Central memory CD8-positive, alpha-beta T cell (primary cell): ENCODE results near the gene MLC1.

Experiments used
- ATAC-seq: fragments of 150-1000 bp; cut with Tn5 transposase; replicated peaks from 2 replicates; pipeline ENCODE4 v1.10.0; 2022; ENCODE audit warnings: mild to moderate bottlenecking, moderate FRiP score, moderate number of reproducible peaks; ENCODE audit not compliant: poor library complexity, severe bottlenecking; ENCODE audit errors: extremely low read depth
- DNase-seq, 2 donors: peaks; one replicate each; pipeline ENCODE4 v3.0.0; 2021; ENCODE audit warnings: low spot score in 2 of 2
- H3K27ac Mint-ChIP-seq: one replicate; pipeline ENCODE4 v1.8.0; 2022; ENCODE audit warnings: low read depth, mild to moderate bottlenecking, moderate library complexity, mixed read lengths
- H3K27me3 Mint-ChIP-seq: one replicate; pipeline ENCODE4 v1.8.0; 2022; ENCODE audit warnings: mixed read lengths
- H3K36me3 Mint-ChIP-seq: one replicate; pipeline ENCODE4 v1.8.0; 2022; ENCODE audit warnings: mild to moderate bottlenecking, moderate library complexity, mixed read lengths; ENCODE audit not compliant: insufficient read depth
- H3K4me1 Mint-ChIP-seq: one replicate; pipeline ENCODE4 v1.8.0; 2022; ENCODE audit warnings: mixed read lengths
- H3K4me3 Mint-ChIP-seq: one replicate; pipeline ENCODE4 v1.8.0; 2022; ENCODE audit warnings: mild to moderate bottlenecking, moderate library complexity, mixed read lengths
- H3K9me3 Mint-ChIP-seq: one replicate; pipeline ENCODE4 v1.8.0; 2022; ENCODE audit warnings: mixed read lengths

The MLC1 gene

GRCh38 chr22:50081426-50082196, 3.6 kb downstream of the MLC1 start:
- Mint-ChIP-seq H3K27ac (no peak overlapping the region), H3K36me3 (peaks cover 1% of the 10 kb centered on the region), H3K4me3 (peak overlapping the region; percentile 30), H3K27me3 (peaks cover 16% of the 10 kb centered on the region), H3K4me1 (no peaks in the 10 kb centered on the region), H3K9me3 (no peaks in the 10 kb centered on the region)
- DNase-seq, result no peak
- no peak for ATAC-seq

- Mint-ChIP-seq H3K4me1 (no peaks in the 10 kb centered on the region), H3K9me3 (no peaks in the 10 kb centered on the region), H3K27me3 (peaks cover 16% of the 10 kb centered on the region), H3K27ac (no peak overlapping the region), H3K4me3 (no peak overlapping the region), H3K36me3 (peaks cover 1% of the 10 kb centered on the region)
- DNase-seq (no peak), ATAC-seq (no peak)
Observed at GRCh38 chr22:50080077-50080465, 5.2 kb downstream of the MLC1 start.

GRCh38 chr22:50078761-50079160, 6.5 kb downstream of the MLC1 start:
- peaks cover 1% of the 10 kb centered on the region for H3K36me3 Mint-ChIP-seq
- H3K27me3 Mint-ChIP-seq, result peaks cover 16% of the 10 kb centered on the region
- H3K4me3 Mint-ChIP-seq, result no peak overlapping the region
- H3K4me1 Mint-ChIP-seq, result no peaks in the 10 kb centered on the region
- no peaks in the 10 kb centered on the region for H3K9me3 Mint-ChIP-seq
- H3K27ac Mint-ChIP-seq, result no peak overlapping the region
- ATAC-seq (no peak), DNase-seq (no peak)

GRCh38 chr22:50078246-50078645, 7.0 kb downstream of the MLC1 start:
- Mint-ChIP-seq H3K36me3 (peaks cover 1% of the 10 kb centered on the region), H3K27ac (no peak overlapping the region), H3K27me3 (peaks cover 16% of the 10 kb centered on the region), H3K4me3 (no peak overlapping the region), H3K4me1 (no peaks in the 10 kb centered on the region), H3K9me3 (no peaks in the 10 kb centered on the region)
- DNase-seq (no peak), ATAC-seq (no peak)

- no peak overlapping the region for H3K4me3 Mint-ChIP-seq
- H3K9me3 Mint-ChIP-seq, result no peaks in the 10 kb centered on the region
- no peak for DNase-seq
- ATAC-seq, result no peak
- H3K36me3 Mint-ChIP-seq, result peaks cover 1% of the 10 kb centered on the region
- peaks cover 16% of the 10 kb centered on the region for H3K27me3 Mint-ChIP-seq
- no peak overlapping the region for H3K27ac Mint-ChIP-seq
- H3K4me1 Mint-ChIP-seq, result no peaks in the 10 kb centered on the region
Observed at GRCh38 chr22:50076646-50077535, 8.3 kb downstream of the MLC1 start.

- DNase-seq, result no peak
- no peaks in the 10 kb centered on the region for H3K27me3 Mint-ChIP-seq
- no peak overlapping the region for H3K4me3 Mint-ChIP-seq
- H3K9me3 Mint-ChIP-seq, result no peaks in the 10 kb centered on the region
- H3K27ac Mint-ChIP-seq, result no peak overlapping the region
- H3K4me1 Mint-ChIP-seq, result no peaks in the 10 kb centered on the region
- ATAC-seq, result no peak
- peaks cover 3% of the 10 kb centered on the region for H3K36me3 Mint-ChIP-seq
Observed at GRCh38 chr22:50074551-50075530, 10.4 kb downstream of the MLC1 start.

GRCh38 chr22:50074056-50074455, 11.2 kb downstream of the MLC1 start:
- no peak overlapping the region for H3K4me3 Mint-ChIP-seq
- no peaks in the 10 kb centered on the region for H3K27me3 Mint-ChIP-seq
- H3K9me3 Mint-ChIP-seq, result no peaks in the 10 kb centered on the region
- ATAC-seq, result no peak
- no peaks in the 10 kb centered on the region for H3K4me1 Mint-ChIP-seq
- DNase-seq, result no peak
- H3K27ac Mint-ChIP-seq, result no peak overlapping the region
- peaks cover 3% of the 10 kb centered on the region for H3K36me3 Mint-ChIP-seq

- H3K9me3 Mint-ChIP-seq, result no peaks in the 10 kb centered on the region
- ATAC-seq (no peak), DNase-seq (no peak)
- no peak overlapping the region for H3K27ac Mint-ChIP-seq
- H3K27me3 Mint-ChIP-seq, result no peaks in the 10 kb centered on the region
- peaks cover 3% of the 10 kb centered on the region for H3K36me3 Mint-ChIP-seq
- H3K4me1 Mint-ChIP-seq, result no peaks in the 10 kb centered on the region
- H3K4me3 Mint-ChIP-seq, result no peak overlapping the region
Observed at GRCh38 chr22:50072714-50073538, 12.3 kb downstream of the MLC1 start.

- Mint-ChIP-seq H3K9me3 (no peaks in the 10 kb centered on the region), H3K4me1 (no peaks in the 10 kb centered on the region), H3K27ac (no peak overlapping the region), H3K36me3 (peaks cover 3% of the 10 kb centered on the region), H3K4me3 (no peak overlapping the region), H3K27me3 (no peaks in the 10 kb centered on the region)
- DNase-seq, result no peak
- ATAC-seq, result no peak
Observed at GRCh38 chr22:50072167-50072555, 13.1 kb downstream of the MLC1 start.

- no peaks in the 10 kb centered on the region for H3K27me3 Mint-ChIP-seq
- DNase-seq (no peak), ATAC-seq (no peak)
- no peaks in the 10 kb centered on the region for H3K9me3 Mint-ChIP-seq
- H3K4me3 Mint-ChIP-seq, result no peak overlapping the region
- H3K4me1 Mint-ChIP-seq, result no peaks in the 10 kb centered on the region
- no peak overlapping the region for H3K27ac Mint-ChIP-seq
- peaks cover 3% of the 10 kb centered on the region for H3K36me3 Mint-ChIP-seq
Observed at GRCh38 chr22:50071432-50072166, 13.6 kb downstream of the MLC1 start.

- Mint-ChIP-seq H3K4me1 (no peaks in the 10 kb centered on the region), H3K36me3 (peaks cover 2% of the 10 kb centered on the region), H3K4me3 (no peak overlapping the region), H3K27me3 (no peaks in the 10 kb centered on the region), H3K27ac (no peak overlapping the region), H3K9me3 (no peaks in the 10 kb centered on the region)
- ATAC-seq (no peak), DNase-seq (no peak)
Observed at GRCh38 chr22:50070366-50070765, 14.9 kb downstream of the MLC1 start.
